Measurements from ENCODE around the gene FCRLA. TPM values are rescaled to one million over a fixed set of nuclear protein-coding genes. Genes with fewer than 3 reads are reported as not detected.

FCRLA gene, protein sequence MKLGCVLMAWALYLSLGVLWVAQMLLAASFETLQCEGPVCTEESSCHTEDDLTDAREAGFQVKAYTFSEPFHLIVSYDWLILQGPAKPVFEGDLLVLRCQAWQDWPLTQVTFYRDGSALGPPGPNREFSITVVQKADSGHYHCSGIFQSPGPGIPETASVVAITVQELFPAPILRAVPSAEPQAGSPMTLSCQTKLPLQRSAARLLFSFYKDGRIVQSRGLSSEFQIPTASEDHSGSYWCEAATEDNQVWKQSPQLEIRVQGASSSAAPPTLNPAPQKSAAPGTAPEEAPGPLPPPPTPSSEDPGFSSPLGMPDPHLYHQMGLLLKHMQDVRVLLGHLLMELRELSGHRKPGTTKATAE
- 0.32 and 0.86 TPM in 2 replicates for total RNA-seq

GRCh38 chr1:161706482-161707347 is at the start of gene FCRLA:
Gene FCRLA, plus strand, starts transcription at chr1:161707229. Its CDS starts 36 bp downstream, at chr1:161707265.

DNA sequence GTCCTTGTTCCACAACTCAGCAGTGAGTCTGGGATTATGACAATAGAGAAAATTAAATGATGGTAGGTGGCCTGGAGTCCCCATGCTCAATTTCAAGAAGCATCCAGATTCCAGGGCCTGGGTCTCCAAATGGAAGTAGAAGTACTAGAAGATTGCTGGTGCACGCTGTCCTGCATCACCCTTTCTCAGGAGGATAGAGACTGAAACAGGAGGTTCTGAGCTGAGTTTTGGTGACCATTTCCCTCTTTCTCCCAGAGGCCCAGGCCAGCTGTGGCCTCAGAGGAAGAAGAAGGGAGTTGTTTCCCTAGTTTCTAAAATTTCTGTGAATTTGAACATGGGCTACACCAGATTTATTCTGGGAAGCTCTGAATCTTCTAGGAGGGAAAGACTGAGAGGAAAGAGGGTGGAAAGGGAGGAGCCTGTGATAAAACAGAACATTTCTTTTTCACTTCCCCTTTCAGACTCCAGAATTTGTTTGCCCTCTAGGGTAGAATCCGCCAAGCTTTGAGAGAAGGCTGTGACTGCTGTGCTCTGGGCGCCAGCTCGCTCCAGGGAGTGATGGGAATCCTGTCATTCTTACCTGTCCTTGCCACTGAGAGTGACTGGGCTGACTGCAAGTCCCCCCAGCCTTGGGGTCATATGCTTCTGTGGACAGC is 44.2 kb upstream of the FCRLA start, which contains the start of gene FCGR2B:
Gene FCGR2B (plus strand): TSS at position 460 of the 656 bp plus-strand sequence. CDS start 99 bp downstream, at position 559.

DNA sequence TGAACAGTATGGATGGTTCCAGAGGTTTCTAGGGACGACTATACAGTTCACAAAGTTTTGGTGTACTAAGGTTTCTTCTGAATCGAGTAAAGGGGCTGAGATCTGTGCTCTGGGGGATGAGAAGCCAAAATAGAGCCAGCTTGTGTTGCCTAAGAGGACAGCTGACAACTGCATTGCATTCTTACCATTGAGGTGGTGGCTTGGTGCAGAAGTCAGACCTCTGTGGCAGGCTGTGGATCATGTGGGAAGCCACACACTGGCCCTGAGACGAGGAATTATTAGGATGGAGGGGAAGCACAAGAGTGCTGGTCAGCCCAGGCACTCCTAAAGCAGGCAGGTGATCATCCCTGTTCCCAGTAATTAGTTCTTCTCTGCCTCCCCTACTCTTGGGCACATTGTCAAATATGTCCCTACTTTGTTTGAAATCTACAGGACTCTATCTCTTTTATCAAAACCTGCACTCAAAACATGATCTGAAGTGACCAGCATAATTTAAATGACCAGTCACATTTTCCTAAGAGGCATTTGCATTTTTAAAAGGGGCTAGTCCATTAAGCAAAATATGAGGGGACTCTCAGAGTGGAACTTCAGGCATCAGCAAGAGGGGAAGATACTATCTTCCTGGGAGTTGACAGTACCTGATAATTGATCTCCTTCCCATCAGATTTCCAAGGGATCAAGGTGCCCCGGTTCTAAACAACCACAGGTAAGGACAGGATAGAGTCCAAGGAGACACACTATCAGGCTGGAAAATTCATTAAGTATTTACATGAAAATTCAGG is 14.1 kb downstream of the FCRLA start, which contains the start of gene FCRLB:
Gene FCRLB (plus strand): TSS at position 589 of the 782 bp plus-strand sequence. CDS start 1,129 bp downstream, outside the sequence.

GRCh38 chr1:161749509-161750407 is 42.7 kb downstream of the FCRLA start, which contains the start of gene DUSP12:
Gene DUSP12, plus strand, starts transcription at chr1:161749786. Its CDS starts 16 bp downstream, at chr1:161749802.

Other genes starting within 250 kb of the FCRLA start
- 2.5 and 3.0 TPM in 2 replicates for gene FCGR2A, start 201.8 kb upstream of the FCRLA start, total RNA-seq
- gene HSPA6, start 182.7 kb upstream of the FCRLA start, total RNA-seq: 4.4 and 8.4 TPM in 2 replicates
- not detected in 2 replicates for gene FCGR3A, start 157.4 kb upstream of the FCRLA start, total RNA-seq
- not detected in 2 replicates for gene FCGR3B, start 76.1 kb upstream of the FCRLA start, total RNA-seq
- gene FCGR2B, start 44.1 kb upstream of the FCRLA start, total RNA-seq: not detected in 2 replicates
- gene FCRLB, start 14.3 kb downstream of the FCRLA start, total RNA-seq: 0.69 and 1.6 TPM in 2 replicates
- gene DUSP12, start 42.6 kb downstream of the FCRLA start, total RNA-seq: 28.5 and 31.2 TPM in 2 replicates
- 11.2 and 12.9 TPM in 2 replicates for gene ATF6, start 59.1 kb downstream of the FCRLA start, total RNA-seq